Measurements from ENCODE around the gene ZNF609.

The ZNF609 gene

DNA sequence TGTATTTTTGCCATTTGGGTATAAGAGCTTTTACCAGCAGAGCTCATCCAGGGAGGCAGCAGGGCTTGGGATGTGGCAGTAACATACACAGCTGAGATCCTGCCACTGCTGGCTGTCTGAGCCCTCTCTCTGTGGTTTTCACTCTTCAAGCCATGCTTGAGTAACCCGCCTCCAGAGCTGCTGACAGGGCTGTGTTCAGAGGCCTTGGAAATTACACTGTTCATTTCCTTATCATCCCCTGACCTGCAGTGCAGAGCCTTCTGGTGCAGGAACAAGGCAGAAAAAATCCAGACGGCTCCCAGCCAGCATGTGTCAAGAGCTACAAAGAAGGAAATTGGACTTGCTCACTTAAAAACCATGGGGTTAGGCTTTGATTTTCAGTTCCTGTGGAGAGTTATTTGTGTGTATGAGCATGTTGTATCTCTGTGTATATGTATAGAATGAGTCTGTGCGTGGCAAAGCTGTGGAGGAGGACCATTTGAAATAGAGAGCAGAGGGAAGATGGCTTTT lies 47.0 kb downstream of the ZNF609 start:
- no peak for DNase-seq

DNA sequence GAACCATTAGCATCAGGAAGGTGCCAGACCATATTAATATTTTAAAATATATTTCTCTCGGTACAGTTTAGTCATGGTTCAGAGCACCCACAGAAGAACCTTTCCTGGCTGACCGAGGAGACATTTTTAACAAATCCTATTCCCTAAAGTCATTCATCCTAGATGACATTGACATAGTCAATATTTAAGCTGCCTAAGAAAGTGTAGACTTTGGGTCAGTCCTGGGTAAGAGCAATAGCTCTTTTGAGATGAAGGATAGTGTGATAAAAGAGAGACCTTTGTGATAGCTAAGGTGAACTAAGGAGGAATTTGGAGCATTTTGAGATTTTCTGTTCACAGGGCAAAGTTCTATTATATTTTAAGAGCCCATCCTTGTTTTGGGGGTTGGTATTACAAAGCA lies 47.5 kb downstream of the ZNF609 start:
- DNase-seq = no peak

DNA sequence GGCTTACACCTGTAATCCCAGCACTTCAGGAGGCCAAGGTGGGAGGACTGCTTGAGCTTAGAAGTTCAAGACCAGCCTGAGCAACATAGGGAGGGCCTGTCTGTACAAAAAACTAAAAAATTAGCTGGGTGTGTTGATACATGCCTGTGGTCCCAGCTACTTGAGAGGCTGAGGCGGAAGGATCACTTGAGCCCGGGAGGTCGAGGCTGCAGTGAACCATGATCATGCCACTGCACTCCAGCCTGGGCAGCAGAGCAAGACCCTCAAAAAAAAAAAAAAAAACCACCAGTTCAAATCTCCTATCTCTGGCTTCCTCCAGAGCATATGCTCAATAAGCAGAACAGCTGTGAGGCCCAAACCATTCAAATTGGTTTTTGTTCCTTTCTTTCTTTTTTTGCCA lies 53.4 kb downstream of the ZNF609 start:
- no peak for DNase-seq

DNA sequence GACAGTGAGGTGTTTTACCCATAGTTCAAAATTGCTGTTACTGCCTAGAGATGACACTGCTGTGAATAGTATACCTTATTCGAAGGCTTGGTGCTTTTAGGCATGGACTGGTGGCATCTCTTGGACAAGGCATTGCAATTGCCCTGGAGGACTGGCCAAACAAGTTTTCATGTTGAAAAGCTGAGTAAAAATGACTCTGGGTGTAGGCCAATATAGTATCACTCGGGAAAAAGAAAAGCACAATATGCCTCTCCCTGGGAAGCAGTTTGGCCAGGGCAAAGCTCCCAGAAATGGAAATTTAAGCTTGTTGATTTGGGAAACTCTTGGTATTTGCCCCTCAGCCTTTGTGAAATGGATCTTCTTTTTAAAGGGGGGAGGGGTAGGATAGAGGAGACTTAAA lies 54.8 kb downstream of the ZNF609 start:
- no peak for DNase-seq

DNA sequence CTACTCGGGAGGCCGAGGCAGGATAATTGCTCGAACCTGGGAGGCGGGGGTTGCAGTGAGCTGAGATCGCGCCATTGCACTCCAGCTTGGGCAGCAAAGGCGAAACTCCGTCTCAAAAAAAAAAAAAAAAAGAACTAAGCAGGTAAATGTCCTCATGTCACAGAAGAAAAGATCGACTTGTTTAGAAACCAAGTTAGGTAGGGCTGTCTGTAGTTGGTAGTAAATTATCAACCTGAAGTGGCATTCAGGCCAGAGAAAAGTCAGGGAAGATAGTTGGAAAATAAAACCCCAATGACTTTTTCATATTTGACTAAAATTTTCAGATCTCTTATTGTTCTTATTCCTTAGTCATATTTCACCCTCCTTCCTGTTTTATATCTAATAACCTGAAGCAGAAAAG lies 55.4 kb downstream of the ZNF609 start:
- DNase-seq = no peak

DNA sequence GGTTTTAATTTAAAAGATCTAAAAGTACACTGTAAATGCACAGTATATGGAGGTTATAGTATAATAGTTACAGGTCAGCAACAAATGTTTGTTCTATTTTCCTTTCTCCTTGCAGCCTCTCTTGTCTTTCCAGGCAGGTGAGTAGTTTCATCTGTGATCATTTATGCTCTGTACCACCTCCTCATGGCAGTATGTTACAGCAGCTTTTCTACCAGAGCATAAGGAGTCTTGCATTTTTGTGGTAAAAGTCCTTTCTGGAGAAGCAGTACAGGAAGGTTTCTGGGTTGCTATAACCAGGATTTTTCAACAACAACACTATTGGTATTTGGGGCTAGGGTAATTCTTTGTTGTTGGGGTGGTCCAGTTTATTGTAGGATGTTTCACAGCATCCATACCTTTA lies 59.5 kb downstream of the ZNF609 start:
- DNase-seq = no peak

DNA sequence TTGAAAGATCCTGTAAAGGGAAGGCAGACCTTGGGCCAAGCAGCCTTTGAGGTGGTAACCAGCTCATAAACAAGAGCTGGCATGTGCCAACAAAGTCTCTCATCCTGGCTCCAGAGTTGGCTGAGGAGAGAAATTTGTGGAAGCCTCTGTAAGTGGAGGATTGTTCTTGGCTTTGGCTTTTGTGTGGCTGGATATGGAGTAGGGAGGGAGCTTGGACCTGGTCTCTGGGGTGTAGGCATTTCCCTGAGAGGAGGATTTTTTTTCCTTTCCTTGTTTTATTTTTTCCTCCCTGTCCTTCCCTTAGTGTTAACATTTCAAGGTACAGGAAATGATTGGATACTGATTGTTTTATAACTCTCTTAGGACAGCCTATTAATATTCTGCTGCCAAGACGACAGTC lies 60.8 kb downstream of the ZNF609 start:
- DNase-seq = no peak

DNA sequence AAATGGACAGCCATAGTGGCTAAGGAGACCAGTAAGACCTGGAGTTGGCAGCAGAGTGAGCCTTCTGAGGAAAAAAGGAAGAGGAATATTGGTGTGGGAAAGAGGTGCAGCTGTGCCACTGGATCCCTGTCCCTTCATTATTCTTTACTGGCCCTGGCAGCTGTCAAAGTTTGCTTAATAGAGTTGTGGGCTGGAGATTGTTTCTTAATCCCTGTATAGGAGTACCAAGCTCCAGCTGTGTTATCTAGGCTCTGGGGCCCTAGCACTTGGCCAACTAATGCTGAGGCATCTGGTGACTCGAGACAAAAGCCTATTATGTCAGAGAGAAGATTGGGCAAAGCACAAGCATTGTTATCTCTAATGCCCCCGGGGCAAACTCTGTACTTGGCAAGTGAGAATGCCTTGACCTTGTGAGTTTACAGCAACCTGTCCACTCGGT lies 61.4 kb downstream of the ZNF609 start:
- no peak for DNase-seq

DNA sequence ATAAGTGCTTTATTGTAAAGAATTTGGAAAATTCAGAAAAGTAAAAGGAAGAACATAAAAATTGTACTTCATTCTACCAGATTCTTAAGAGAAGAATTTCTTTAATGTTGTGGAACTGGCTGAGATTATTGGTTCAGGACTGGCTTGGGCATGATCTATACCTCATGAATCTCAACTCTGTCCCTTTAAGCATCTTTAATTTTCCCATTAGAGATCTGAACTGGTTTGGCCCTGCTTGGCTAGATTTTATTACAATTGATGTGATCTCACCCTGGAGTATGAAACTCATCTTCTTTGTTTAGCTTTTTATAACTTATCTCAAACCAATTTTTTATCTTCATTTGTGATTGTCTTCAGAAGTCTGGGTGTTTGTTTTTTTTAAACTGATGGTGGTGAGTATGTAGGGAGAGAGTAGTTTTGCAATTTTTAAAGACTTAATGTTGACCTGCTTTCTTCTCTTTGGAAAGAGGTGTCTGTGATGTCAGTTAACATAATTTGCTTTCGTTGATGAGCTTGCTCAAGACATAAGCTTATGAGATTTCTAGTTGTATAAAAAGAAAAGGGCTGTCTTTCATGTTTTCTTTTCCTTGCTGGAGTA lies 61.9 kb downstream of the ZNF609 start:
- no peak for DNase-seq

DNA sequence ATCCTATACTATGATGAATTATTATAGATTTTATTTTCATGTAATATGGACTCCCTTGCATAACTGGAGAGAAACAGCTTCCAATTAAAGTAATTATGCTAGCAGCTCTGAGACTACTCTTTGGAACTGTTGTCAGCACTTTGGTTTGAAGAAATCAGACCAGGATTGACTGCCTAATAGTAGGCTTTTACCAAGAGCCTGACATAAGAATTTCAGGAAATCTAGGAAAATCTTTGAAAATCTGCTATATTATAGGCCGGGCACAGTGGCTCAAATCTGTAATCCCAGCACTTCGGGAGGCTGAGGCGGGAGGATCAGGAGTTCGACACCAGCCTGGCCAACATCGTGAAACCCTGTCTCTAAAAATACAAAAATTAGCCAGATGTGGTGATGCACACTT lies 62.9 kb downstream of the ZNF609 start:
- no peak for DNase-seq

DNA sequence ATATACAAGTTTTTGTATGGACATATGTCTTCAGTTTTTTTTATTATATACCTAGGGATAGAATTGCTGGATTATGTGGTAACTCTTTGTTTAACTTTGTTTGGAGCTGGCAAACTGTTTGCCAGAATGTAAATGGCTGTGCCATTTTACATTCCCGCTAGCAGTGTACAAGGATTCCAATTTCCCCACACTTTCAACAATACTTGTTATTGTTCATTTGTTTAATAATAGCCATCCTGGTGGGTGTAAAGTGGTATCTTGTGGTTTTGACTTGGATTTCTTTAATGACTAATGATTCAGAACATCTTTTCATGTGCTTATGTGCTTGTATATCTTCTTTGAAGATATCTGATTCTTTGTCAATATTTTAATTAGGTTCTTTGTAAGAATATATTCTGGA lies 64.4 kb downstream of the ZNF609 start:
- DNase-seq = no peak

DNA sequence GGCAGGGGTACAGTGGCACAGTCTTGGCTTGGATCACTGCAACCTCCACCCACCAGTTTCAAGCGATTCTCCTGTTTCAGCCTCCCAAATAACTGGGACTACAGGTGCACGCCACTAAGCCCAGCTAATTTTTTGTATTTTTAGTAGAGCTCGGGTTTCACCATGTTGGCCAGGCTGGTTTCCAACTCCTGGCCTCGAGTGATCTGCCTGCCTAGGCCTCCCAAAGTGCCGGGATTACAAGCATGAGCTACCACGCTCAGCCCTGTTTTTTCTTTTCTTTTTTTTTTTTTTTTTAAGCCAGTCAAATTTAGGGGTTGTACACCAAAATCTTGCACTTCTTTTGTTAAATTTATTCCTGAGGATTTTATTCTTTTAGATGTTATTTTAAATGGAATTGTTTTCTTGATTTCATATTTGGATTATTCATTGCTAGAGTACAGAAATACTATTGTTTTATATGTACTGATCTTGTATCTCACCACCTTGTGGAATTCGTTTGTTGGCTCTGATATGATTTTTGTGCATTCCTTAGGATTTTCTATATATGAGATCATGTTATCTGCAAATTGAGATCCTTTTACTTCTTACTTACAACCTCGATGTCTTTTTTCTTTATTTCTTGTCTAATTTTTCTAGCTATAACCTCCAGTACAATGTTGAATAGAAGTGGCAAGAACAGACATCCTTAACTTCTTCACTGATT lies 65.6 kb downstream of the ZNF609 start:
- no peak for DNase-seq

DNA sequence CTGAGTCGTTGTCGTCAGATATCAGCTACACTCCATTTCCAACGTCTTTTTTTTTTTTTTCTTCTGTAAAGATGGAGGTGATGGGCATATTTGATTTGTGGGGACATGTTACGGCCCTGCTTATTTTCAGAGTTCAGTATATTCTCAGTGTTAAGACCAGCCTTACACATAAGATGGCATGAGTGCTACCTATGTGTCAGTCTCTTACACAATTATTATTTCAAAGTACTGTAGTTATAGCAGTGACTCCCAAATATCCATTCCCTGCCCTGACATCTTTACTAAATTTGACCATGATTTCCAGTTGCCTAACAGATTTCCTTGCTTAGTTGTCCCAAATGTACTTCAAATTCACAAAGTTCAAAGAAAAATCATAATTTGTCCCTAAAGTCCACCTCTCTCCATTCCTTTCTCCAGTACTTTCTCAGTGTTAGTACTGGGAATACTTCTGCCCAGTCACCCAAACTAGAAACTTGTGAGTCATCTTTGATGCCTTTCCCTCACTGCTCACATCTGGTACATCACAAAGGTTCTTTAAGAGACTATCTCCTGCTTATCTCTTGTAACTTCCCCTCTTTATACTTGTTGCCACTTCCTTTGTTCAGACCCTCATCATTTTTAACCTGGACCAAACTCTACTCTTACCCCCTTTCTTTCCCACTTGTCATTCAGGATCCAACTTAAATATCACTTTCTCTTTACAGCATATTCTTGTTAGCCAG lies 67.0 kb downstream of the ZNF609 start:
- no peak for DNase-seq

DNA sequence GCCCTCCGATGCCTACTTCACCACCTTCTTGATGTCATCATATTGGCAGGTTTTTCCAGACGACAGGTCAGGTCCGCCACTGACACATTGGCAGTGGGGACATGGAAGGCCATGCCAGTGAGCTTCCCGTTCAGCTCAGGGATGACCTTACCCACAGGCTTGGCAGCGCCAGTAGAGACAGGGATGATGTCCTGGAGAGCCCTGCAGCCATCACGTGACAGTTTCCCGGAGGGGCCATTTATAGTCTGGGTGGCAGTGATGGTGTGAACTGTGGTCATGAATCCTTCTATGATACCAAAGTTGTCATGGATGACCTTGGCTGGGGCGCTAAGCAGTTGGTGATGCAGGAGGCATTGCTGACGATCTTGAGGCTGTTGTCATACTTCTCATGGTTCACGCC lies 68.5 kb downstream of the ZNF609 start:
- DNase-seq = no peak

DNA sequence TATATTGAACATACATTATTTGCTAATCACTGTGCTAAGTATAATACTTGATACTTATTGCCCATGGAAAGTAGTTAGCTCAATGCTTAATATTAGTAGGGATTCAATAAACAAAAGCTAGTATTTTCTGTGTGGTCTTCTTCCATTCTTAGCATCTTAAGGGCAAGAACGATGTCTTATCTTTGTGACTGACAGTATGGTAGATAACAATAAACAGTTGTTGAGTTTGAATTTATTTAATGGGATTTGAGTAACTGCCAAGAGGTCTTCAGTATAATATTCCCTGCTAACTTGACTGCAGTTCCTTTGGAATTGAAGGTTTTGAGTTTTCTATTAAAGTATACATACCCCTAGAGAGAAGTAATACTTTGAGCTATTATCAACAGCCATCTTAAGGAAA lies 70.1 kb downstream of the ZNF609 start:
- DNase-seq = no peak

DNA sequence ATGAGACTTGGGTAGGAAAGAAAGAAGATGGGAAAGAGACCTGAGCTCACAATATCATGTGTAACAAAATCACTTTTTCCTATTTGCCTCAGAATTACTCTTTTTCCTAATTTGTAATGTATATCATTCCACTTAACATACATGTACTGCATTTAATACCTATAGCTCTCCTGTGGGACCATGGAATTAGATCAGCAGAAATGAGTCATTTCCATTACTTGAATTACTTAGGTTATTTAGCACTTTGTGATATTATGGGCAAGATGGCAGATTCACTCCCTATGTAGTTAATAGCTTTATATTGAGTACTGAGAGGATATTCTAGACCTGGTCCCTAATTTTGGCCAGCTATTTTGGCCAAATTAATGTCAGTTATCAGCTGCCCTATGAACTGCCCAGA lies 70.5 kb downstream of the ZNF609 start:
- no peak for DNase-seq

DNA sequence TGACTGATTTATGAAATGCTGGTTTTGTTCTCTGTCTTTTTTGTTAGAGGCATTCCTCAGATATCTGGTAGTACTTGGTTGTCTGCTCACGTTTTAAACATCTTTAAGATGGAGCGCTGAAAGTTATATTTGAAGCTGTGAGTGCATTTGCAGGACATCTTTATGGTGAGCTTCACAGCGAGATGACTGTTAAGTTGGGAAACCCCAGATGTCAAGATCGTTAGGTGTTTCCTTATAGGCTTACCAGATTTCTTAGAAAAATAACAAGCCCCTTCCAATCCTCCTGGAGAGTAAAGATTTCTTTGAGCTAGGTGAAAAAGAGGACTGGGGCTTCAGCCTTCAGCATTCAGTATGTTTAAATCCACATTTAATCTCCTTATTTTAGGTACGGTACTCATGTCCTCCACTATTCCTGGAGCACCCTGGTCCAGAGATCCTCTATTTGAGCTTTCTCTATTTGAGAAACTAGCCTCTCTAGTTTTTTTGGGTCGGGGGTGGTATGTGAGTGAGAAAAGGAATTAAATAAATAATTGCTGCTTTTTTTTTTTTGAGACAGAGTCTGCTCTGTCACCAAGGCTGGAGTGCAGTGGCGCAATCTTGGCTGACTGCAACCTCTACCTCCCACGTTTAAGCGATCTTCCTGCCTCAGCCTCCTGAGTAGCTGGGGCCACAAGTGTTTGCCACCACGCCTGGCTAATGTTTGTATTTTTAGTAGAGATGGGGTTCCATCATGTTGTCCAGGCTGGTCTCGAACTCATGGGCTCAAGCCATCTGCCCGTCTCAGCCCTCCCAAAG lies 72.3 kb downstream of the ZNF609 start:
- DNase-seq = no peak

DNA sequence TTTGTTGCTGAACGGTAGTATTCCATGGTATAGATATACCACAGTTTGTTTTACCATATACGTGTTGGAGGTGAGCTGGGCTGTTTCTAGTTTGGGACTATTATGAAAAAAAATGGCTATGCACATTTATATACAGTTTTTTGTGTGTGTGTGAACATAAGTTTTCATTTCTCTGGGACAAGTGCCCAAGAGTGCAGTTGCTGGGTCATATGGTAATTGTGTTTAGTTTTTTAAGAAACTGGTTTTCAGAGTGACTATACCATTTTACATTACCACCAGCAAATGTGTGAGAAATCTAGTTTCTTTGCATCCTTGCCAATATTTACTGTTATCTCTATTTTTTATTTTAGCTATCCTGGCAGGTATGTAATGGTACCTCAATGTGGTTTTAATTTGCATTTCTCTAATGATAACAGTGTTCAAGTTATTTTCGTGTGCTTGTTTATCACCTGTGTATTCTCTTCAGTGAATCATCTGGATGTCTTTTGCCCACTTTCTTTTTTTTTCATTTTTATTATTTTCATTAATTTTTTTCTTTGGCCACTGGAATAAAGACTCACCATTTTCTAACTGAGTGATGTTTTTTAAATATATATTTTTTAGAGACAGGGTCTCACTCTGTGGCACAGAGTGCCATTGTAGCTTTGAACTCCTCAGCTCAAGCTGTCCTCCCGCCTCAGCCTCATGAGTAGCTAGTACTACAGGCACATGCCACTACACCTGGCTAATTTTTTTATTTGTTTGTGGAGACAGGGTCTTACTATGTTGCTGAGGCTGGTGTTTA lies 75.3 kb downstream of the ZNF609 start:
- DNase-seq = no peak

DNA sequence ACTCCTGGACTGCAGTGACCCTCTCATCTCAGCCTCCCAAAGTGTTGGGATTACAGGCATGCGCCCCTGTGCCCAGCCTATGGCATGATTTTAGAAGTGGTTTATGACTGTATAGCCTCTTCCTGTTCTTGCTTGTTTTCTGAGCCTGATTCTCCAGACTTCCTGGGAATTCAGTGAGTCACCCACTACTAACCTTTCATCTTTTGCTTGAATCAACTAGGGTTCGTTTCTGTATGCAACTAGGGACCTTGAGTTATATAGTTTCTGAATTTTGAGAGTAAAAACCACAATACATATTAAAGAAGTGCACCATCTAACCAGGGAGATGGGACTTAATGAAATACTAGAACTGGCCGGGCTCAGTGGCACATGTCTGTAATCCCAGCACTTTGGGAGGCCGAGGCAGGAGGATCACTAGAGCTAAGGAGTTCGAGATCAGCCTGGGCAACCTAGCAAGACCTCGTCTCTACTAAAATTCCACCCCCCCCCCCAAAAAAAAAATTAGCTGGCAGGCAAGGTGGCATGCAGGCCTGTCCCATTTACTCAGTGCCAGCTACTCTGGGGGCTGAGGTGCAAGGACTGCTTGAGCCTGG lies 76.0 kb downstream of the ZNF609 start:
- DNase-seq = no peak

DNA sequence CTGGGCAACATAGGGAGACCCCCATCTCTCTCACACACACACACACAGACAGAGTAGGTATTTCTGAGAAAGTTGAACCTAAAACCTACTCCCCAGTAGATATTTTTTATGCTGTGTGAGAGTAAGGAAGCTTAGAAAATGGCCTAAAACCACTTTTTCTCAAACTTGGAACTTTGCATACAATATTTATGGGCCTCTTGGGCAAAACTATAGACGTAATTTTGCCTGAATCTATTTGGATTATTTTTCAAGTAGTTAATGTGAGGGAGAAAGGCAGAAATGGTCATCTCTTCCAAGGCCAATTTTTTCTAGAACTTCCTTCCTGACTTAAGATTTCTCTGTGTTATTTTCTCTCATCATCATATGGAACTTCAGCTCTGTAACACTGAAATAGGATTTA lies 81.7 kb downstream of the ZNF609 start:
- DNase-seq = no peak

DNA sequence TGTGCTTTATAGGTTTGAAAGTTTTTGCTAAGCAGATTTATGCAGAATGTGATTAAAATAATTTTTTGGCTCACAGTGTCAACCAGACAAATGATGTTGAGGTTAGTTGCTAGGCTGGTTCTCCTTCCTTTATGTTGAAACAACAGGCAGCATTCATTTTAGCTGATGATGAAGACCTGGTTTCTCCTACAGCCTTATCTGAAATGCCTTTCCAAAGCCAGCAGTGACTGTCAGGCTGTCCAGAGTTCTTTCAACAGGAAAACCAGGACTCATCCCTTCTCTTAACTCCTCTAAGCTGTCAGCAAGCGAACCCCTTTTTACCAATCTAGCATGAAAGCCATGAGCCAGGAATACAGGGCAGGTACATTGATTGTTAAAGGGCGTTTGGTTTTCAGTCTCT lies 84.1 kb downstream of the ZNF609 start:
- DNase-seq = no peak

DNA sequence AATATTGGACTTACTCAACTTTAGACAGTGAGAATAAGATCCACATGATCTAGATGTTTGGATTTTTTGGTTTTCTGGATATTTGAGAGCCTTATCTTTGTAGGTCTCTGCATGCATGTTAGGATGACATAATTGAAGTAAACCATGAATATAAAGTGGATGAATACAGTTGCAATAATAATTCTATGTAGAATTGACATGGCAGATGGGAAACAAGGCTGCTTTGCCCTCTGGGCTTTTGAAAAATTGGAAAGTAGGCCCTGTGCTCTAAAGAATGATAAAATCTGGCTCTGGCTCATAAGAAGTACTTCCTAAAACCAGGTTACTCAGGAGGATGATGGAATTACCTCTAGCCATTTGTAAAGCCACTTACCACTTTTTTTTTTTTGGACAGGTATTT lies 86.9 kb downstream of the ZNF609 start:
- no peak for DNase-seq
